ENCODE data around the gene COX6B1. TPM values are rescaled to one million over a fixed set of nuclear protein-coding genes. Genes with fewer than 3 reads are reported as not detected.
"Not testable (repeated sequence)": the region's sequence is repeated elsewhere in the genome, so short reads cannot be mapped to it uniquely, and the experiment has no call there.

The COX6B1 gene, protein sequence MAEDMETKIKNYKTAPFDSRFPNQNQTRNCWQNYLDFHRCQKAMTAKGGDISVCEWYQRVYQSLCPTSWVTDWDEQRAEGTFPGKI
- total RNA-seq (2014; rRNA removed; shearing (Covaris generic)): 483 and 1,012 TPM in 2 replicates

DNA sequence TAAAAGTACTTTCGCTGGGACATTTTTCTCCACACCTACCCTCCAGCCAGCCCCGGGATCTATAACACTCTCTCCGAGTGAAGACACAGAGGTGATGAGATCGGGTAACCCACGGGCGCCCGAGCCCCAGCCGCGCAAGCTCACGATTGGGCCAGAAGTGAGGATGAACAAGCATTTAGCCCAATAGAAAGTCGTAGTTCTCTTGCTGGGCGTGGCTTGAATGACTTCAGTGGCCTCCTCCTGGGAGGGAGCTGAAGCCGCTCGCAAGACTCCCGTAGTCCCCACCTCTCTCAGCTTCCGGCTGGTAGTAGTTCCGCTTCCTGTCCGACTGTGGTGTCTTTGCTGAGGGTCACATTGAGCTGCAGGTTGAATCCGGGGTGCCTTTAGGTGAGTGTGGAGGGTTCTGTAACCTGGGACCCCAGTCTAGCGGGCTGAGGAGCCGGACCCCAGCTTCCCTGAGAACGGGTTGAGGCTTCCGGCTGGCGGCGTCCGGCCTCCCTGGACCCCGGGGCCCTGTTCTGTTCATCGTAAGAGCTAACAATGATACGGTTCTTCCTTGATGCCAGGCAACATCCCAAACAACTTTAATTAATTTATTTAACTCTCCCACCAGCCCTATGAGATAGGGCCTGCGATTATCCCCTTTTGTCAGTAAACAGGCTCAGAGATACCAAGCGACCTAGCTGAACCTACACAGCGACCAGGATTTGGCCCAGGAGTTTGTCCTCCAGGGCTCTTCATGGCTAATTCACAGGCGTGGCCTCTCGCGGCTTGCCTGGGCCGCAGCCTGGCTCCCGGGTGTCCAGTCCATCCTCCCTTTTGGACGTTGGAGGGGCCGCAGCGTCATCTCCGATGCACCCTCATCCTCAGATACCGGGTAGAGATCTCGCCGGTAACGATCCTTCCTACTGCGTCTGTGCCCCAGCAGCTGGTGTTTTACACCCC is at the start of gene COX6B1:
Gene COX6B1 (plus strand): TSS at position 307 of the 945 bp plus-strand sequence. CDS start 2,921 bp downstream, outside the sequence.
- DNase-seq (ENCODE audit: low spot score): peak; percentile 99

DNA sequence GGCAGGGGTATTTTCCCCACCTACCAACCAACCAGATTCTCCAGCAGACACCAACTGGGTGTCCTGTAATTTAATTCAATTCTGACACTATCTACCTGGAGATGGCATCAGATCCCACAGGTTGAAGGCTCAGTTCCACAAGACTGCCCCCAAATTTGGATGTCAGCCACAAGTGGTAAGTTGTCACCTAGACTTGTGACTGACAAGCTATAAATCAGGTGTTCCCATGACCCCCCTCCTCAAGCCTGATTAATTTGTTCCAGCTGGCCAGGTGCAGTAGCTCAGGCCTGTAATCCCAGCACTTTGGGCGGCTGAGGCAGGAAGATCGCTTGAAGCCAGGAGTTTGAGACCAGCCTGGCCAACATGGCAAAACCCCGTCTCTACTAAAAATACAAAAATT is 46.2 kb upstream of the COX6B1 start:
- no peak for DNase-seq (ENCODE audit: low spot score)

DNA sequence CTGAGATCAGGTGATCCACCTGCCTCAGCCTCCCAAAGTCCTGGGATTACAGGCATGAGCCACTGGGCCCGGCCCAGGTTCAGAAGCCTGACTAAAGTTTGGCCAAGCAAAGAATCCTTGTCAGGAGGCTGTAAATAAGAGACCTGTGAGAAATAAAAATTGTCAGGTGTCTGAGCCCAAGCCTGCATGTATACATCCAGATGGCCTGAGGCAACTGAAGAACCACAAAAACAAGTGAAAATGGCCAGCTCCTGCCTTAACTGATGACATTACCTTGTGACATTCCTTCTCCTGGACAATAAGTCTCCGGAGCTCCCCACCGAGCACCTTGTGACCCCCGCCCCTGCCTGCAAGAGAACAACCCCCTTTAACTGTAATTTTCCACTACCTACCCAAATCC is 43.7 kb upstream of the COX6B1 start:
- not testable (repeated sequence) for DNase-seq (ENCODE audit: low spot score)

DNA sequence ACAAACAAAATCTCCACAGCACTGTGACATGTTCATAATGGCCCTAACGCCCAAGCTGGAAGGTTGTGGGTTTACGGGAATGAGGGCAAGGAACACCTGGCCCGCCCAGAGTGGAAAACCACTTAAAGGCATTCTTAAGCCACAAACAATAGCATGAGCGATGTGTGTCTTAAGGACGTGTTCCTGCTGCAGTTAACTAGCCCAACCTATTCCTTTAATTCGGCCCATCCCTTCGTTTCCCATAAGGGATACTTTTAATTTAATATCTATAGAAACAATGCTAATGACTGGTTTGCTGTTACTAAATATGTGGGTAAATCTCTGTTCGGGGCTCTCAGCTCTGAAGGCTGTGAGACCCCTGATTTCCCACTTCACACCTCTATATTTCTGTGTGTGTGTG is 41.0 kb upstream of the COX6B1 start:
- DNase-seq (ENCODE audit: low spot score): not testable (repeated sequence)

DNA sequence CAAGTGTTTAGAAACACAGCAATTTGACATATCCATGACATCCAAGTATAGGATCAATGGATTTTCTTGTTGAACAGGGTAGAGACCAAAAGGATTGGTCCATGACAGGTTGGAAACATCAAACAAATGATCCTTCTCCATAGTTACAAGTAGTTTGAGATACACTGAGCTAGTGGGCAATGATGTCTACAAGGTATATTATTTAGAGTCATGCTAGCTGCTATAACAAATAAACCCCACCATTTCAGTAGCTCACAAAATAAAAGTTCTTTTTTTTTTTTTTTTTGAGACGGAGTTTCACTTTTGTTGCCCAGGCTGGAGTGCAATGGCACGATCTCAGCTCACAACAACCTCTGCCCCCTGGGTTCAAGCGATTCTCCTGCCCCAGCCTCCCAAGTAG is 40.5 kb upstream of the COX6B1 start:
- DNase-seq (ENCODE audit: low spot score): no peak

DNA sequence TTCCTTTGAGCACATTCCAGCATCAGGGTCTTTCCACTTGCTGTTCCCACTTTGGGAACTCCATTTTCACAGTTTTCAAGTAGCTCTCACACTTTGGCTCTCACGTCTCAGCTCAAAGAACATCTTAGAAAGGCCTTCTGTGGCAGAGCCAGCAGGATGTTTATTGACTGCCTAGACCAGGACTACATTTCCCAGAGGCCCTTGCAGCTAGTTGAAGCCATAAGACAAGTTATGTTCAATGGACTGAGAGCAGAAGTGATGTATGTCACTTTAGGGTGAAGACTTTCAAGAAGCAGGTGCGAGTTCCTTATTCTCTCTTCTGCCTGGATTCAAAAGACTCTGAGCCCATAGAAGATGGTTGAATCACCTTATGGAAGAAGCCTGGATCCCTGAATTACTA is 39.9 kb upstream of the COX6B1 start:
- no peak for DNase-seq (ENCODE audit: low spot score)

DNA sequence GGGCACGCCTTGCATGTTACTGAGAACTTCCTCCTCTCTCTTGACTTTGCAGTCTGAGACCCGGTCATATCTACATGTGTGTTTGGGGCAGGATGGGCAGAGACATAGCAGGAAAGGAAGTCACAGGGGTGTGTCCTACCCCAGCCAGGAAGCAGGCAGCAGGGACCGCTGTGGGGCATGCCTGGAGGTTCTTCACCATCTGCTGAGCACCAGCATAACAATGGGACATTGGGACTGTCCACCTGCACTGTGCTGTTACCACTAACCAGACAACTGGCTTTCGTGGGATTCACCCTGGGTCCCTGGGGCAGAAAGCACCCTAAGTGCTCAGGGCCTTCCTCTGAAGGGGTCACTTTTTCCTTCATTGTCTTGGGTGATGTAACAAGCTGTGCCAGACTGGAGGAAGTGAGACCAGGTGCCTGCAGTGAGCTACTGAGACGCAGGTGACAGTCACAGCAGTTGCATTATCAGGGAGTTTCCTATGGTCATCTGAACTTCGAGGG is 38.2 kb upstream of the COX6B1 start:
- DNase-seq (ENCODE audit: low spot score): no peak

DNA sequence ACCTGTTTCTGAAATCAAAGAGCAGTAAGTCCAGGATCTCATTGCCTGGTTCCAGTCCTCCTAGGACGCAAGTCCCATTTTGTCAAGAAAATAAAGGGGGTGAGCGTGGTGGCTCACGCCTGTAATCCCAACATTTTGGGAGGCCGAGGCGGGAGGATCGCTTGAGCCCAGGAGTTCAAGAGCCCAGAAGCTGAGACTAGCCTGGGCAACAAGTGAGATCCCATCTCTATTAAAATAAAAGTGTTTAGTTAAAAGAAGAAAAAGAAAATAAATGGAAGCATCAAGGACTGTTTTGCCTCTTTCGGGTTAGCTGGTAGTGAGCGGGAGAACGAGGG is 35.9 kb upstream of the COX6B1 start:
- no peak for DNase-seq (ENCODE audit: low spot score)

DNA sequence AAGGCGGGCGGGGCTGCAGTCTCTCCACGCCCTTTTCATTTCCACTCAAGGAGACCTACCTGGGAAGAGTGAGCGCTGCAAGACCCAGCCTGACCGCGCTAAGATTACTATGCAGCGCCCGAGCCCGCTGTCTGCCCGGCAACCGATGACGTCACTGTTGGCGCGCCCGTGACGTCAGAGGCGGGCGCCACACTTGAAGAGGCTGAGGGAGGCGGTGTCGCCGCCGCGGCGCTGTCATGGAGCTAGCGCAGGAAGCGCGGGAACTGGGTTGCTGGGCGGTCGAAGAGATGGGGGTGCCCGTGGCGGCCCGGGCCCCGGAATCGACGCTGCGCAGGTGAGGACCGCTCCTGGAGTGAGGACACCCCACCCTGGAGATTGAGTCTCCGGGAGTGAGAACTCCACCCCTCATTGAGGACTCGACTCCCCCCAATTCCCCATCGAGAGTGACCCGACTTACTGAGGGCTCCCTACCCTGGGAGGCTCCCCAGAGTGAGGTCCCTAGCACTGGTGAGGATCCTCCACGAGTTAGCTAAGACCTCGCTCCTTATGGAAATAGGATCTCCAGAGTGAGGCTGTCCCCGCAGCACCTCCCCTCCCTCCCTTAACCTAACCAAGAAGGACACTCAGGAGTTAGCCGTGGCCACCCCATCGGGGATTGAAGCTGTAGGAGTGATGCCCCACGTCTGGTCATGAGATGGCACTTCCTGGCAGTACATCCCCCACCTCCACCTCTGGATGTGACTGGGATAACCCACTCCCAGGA is 35.4 kb upstream of the COX6B1 start, which contains the start of gene HAUS5:
Gene HAUS5 (plus strand): TSS at position 177 of the 763 bp plus-strand sequence. CDS start 60 bp downstream, at position 237.
- DNase-seq (ENCODE audit: low spot score): peak; percentile 86

DNA sequence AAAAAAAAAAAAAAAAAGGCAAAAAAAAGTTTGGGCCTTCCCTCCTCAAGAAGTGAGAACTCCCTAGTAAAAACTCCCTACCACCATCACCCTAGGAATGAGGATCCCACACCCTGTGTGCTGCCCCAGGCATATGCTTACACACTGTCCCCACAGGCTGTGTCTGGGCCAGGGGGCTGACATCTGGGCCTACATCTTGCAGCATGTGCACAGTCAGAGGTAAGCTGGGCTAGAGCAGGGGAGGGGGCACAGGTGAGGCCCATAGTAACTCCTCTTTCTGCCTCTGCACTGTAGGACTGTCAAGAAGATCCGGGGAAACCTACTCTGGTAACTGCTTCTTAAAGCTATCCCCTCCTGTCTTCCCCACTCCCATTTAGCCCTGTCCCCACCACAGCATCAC is 34.5 kb upstream of the COX6B1 start:
- no peak for DNase-seq (ENCODE audit: low spot score)

DNA sequence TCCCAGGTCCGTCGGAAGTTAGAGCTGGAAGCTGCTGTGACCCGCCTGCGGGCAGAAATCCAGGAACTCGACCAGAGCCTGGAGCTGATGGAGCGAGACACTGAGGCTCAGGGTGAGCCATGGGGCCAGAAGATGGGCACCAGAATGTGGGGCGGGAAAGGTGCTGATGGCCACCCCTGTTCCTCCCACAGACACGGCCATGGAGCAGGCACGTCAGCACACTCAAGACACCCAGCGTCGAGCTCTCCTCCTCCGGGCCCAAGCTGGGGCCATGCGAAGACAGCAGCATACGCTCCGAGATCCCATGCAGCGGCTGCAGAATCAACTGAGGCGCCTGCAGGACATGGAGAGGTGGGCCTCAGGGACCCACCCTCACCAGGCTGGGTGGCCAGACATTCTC is 33.1 kb upstream of the COX6B1 start:
- no peak for DNase-seq (ENCODE audit: low spot score)

DNA sequence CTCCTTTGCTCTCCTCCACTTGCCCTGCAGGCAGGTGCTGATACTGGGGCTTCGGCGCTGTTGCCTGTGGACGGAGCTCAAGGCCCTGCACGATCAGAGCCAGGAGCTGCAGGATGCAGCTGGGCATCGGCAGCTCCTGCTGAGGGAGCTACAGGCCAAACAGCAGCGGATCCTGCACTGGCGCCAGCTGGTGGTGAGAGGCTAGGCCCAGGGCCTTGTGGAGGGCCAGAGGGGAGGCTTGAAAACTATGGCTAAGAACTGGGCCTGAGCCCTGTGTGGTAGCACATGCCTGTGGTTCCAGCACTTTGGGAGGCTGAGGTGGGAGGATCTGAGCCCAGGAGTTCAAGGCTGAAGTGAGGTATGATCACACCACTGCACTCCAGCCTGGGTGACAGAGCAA is 29.3 kb upstream of the COX6B1 start:
- no peak for DNase-seq (ENCODE audit: low spot score)

DNA sequence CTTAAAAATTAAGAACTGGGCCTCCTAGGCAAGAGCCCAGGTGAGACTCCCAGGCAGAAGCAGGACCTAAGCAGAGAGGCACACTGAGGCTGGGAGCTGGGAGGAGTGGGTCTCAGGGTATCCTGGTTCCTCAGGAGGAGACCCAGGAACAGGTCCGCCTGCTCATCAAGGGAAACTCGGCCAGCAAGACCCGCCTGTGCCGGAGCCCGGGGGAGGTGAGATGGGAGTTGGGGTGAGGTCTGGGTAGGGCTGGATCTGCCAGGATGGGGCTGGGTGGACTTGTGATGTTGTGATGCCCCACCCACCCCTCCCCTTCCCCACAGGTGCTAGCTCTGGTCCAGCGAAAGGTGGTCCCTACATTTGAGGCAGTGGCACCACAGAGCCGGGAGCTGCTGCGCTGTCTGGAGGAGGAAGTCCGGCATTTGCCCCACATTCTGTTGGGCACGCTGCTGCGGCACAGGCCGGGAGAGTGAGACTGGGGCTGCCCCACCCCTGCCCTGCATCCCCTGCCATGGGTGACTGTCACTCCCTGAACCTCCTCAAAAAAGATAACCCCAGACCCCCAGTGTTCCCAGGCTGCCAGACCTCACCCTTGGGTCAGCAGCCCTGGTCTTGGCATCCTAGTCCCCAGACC is 28.7 kb upstream of the COX6B1 start:
- no peak for DNase-seq (ENCODE audit: low spot score)

DNA sequence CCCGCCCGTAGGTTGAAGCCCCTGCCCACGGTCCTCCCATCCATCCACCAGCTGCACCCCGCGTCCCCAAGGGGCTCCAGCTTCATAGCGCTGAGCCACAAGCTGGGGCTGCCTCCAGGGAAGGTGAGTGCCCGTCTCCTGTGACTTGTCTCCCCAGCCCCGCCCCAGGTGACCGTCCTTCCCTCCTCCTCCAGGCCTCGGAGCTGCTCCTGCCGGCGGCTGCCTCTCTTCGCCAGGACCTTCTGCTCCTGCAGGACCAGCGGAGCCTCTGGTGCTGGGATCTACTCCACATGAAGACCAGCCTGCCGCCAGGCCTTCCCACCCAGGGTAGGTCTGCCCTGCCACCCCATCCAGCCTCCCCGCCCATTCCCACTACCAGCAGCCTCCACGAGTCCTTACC is 28.1 kb upstream of the COX6B1 start:
- no peak for DNase-seq (ENCODE audit: low spot score)

DNA sequence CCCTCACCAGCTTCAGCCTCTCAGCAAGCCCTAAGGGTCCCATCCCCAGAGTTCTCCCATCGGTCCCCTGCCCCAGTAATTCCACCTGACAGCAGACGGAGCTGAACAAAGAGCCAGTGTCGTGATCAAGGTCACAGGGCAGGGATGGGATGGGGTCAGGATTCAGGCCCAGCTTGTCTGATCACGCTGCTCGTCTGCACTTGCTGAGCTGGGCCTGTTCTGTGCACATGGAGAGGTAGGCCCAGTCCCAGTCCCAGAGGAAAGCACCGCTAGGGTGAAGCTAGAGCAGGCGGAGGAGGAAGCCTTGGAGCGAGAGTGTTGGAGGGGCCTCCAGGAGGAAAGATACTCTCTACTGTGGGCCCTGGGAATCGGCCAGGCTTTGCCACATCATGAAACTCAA is 26.4 kb upstream of the COX6B1 start:
- no peak for DNase-seq (ENCODE audit: low spot score)

DNA sequence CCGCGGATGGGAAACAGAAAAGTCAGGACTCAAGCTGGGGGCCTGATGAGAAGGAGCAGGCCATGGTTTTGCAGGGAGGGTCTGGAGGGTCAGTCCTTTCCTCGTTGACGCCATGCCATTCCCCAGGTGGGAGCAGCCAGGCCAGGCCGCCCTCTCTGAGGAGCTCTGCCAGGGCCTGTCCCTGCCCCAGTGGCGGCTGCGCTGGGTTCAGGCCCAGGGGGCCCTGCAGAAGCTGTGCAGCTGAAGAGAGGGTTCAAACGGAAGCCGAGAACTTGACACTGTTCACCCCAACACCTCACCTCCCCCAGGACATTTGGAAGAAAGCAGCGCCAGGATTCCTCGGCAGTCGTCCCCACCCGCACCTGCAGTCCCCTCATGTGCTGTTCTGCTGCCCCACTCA is 25.4 kb upstream of the COX6B1 start:
- no peak for DNase-seq (ENCODE audit: low spot score)

DNA sequence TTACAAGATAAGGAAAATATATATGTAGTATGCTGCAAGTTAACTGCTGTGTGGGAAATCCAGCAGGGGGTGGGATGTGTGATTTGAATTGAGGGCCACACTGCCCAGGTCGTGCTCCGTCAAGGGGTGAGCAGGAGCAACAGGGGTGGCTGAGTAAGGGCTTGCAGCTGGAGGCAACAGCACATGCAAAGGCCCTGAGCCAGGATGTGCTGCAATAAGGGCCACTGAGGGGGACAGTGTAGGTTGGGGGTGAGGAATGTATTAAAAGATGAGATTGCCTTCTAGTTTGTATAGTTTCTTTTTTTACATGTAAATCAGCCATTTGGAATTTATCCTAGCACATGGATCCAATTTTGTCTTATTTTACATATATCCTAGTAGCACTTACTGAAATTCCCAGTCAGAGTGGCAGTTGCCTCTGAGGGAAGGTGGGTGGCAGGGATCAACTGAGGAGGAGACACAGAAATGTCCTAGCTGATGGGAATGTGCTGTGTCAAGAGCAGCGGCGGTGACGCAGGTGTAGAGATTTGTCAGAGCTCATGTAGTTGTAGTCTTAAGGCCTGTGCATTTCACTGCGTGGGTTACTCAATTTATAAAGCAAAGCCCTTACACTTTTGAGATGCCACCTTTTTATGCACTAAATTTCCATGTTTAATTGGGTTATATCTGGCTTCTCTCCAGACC is 24.7 kb upstream of the COX6B1 start:
- no peak for DNase-seq (ENCODE audit: low spot score)

DNA sequence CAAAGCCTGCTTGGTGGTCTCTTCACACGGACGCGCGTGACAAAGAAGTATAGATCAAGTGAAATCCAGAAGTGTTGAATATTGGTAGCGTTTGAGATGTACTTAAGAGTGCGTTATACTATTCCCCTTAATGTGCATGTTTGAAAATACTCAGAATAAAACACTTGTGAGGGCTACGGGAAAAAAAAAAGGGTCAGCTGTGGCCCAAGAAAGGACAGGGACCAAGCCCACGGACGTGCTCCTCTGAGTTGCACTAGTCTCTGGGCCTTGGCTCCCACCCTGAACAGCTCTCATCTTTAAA is 19.9 kb upstream of the COX6B1 start:
- DNase-seq (ENCODE audit: low spot score): no peak

DNA sequence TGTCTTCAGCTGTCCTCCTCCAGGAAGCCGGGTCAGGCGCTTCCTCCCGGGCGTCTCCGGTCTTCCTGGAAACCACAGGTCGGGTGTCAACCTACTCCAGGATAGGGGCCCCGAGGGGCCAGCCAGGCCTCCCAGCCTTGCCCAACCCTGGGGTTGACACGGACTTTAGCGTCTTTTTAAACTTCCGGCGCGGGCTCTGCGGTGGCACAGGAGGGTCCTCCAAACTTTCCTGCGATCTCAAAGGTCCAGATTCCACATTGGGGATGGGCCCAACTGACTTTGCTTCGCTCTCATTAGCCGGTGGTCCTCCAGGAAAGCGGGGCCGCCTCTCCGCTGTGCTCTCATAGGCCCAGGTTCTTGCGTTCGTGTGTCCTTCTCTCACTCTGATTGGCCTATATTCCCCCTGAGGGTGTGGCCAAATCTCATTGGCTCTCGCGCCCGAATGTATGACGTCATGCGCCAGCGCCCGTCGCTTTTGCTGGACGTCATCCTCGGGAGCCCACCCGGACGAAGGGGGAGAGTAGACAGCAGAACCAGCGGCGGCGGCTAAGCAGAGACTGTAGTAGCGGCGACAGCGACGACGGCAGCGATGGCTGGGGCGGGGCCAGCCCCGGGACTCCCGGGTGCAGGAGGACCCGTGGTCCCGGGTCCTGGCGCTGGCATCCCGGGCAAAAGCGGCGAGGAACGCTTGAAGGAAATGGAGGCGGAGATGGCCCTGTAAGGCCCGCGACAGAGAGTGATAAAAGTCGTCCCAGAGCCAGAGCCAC is 19.4 kb upstream of the COX6B1 start, which contains the start of gene RBM42:
Gene RBM42 (plus strand): TSS at position 472 of the 767 bp plus-strand sequence. CDS start 118 bp downstream, at position 590.
- peak; percentile 99 for DNase-seq (ENCODE audit: low spot score)

DNA sequence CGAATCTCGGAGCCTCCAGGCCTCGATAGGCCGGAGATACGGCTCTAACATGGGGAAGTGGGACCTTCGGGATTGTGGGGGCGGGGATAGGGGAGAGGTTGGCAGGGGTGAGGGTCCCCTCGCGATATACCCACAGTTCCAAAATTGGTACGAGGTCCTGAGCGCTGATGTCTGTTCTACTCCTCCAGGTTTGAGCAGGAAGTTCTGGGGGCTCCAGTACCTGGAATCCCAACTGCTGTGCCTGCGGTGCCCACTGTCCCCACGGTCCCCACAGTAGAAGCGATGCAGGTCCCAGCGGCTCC is 18.8 kb upstream of the COX6B1 start:
- DNase-seq (ENCODE audit: low spot score): no peak

Data from A172 (cell line).